Right hindlimb (tissue), 1 donor: Measurements from ENCODE around the gene GABBR2.
"Not testable (repeated sequence)": the region's sequence is repeated elsewhere in the genome, so short reads cannot be mapped to it uniquely, and the experiment has no call there.

Experiments used
- DNase-seq: peaks from one replicate; pipeline ENCODE4 v3.0.0-alpha.2; 2018

Gene GABBR2

DNA sequence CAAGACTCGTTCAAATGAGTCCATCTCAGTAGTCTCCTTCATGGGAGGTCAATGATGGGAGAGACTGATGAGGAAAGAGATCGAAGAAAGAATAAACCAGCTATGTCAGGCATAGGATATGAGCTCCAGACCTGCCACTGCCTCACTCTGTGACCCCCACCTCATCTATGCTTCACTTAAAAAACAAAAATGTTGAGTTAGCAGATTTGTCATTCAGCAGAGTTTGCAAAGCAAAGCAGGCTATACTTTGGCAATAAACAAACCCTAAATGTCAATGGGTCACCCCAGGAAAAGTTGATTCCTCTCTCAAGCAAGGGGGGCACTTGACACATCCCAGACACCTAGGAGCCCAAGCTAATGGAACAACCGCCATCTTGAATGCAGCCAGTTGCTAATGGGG lies 117.0 kb downstream of the GABBR2 start:
- DNase-seq = no peak

DNA sequence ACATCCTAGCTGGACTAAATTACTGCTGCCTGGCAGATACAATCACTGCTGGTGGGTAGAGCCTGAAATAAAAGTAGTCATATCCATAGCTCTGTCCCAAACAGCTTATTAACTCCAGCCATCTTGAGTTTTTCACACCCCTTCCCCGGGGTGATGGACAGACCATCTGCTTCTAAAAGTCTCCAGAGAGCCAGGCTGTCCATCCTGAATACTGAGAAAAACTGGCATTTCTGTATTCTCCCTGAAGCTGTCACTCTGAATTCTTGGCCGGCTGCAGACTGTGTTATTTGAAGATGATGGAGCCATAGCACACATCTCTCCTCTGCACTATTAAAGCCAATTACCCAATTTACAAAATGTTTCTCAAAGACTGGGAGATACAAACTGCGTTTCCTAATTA lies 118.6 kb downstream of the GABBR2 start:
- DNase-seq = no peak

DNA sequence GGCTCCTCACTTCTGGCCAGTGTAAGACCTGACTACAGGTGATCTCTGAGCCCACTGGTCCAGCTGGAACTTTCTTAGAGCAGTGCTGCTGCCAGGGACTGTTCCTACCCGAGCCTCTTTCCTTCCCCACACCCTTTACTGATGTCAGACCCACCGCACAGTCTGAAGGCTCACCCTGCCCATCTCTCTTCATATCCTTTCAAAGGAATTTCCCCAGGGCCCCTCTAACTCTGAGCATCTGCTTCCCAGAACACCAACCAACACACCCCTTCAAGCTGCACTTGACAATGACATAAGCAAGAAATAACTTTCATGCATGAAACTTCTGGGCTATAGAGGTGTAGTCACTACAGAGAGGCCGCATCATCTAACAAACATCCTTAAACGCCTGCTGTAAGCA lies 119.6 kb downstream of the GABBR2 start:
- DNase-seq = no peak

DNA sequence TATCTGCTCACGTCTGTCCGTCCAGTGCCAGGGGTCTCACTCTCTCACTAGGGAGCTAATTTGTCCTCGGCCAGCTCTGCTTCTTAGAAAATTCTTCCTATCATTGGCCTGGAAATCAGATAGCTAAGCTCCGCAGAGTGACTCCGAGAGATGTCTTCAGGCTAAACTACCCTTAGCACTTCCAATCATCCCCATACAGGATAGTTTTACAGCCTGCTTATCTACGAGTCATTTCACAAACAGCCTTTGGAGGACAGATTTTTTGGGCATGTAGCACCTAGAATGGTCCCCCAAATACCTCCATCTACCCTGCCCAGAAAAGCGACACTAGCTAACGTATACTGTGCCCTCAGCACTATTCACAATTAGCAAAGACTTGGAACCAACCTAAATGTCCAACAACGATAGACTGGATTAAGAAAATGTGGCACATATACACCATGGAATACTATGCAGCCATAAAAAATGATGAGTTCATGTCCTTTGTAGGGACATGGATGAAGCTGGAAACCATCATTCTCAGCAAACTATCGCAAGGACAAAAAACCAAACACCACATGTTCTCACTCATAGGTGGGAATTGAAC lies 123.8 kb downstream of the GABBR2 start:
- DNase-seq = not testable (repeated sequence)

DNA sequence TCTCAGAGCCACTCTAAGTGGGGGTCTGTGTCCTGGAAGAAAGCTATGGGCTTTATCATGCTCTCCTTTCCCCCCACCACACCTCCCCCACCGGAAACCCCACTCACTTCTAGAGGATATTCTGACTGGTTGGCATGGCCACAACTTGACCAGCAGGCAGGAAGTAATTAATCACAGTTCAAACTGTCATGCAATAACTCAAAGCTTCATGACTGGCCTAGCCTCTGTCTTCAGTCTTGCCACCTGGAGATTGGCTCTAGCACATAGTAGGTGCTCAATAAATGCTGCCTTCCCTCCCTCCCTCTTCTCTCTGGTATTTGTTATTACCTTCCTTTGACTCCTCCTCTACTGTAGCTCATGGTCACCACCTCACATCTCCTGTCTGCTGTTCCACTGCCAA lies 124.7 kb downstream of the GABBR2 start:
- DNase-seq = no peak

DNA sequence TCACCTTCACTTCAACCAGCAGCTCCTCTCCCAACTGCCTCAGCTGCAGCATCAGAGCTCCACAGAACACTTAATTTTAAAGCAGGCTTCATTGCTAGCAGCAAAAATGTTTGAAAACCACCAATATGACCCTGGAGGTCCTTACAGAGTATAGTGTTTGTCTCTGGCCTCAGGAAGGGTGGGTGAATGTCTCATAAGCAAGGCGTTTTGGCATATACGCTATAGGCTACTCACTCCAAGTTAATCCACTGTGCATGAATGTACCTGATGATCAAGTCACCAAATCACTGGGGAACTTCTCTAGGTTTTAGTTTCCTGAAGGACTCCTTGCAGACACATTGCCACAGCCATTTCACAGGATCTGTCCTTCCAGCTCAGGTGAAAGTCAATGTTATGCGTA lies 125.3 kb downstream of the GABBR2 start:
- no peak for DNase-seq

DNA sequence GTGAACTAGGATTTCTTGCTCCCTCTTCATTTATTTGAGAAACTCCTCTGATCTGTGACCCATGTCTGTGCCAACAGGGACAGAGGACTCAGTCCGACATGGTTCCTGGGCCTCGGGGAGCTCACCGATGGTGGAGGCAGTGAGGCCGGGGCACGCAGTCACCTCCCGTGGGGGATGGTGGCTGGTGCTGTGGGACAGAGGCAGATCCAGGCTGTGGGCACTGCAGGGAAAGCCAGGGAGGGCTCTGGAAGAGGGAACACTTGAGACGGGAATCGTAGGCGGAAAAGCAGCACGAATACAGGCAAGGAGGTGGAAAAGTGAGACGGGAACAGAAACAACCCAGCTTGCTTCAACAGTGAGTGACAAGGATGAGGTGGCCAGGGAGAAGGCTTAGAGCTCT lies 127.8 kb downstream of the GABBR2 start:
- no peak for DNase-seq

DNA sequence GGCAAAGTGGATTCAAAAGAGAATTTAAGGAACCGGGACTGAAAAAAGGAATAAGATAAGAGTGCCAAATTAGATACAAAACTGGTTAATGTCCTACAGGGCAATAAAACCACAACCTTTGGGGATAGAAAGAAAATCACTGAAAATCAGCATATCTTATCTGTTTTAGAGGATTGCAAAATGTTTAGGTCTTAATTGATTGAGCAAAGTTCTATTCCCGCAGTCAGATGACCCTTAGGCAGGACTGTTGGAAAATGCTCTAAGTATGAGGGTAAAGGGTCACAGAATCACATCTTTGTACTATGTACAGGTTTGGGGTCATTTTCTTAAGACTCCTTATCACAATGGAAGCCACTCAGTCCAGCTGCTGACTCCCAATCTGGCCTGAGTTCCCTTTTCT lies 129.0 kb downstream of the GABBR2 start:
- no peak for DNase-seq

DNA sequence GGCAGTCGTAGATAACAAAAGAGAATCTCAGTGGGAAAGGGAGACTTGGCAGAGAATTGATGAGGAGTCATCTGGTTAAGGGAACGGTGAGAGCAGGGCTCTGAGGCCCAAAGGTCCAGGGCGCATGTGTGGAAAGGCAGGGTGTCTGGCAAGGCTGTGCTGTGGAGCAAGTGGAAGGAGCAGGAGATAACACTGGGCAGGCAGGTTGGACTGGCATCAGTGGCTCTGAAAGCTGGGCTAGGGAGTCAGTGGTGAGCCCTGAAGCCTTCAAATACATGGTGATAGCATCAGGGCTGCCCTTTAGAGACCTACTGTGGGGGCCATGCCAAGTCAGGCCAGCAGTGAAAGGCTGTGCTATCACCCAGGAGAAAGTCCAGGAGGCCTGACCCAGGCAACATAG lies 131.3 kb downstream of the GABBR2 start:
- no peak for DNase-seq

DNA sequence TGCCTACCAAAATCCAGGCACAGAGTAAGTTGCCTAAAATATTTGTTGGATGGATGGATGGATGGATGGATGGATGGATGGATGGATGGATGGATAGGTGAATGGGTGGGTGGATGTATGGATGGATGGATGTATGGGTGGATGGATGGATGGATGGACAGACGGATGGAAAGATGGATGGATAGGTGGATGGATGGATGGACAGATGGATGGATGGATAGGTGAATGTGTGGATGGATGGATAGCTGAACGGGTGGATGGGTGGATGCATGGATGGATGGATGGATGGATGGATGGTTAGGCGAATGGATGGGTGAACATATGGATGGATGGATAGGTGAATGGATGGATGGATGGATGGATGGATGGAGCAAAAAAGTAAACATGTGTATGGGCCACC lies 131.9 kb downstream of the GABBR2 start:
- no peak for DNase-seq

DNA sequence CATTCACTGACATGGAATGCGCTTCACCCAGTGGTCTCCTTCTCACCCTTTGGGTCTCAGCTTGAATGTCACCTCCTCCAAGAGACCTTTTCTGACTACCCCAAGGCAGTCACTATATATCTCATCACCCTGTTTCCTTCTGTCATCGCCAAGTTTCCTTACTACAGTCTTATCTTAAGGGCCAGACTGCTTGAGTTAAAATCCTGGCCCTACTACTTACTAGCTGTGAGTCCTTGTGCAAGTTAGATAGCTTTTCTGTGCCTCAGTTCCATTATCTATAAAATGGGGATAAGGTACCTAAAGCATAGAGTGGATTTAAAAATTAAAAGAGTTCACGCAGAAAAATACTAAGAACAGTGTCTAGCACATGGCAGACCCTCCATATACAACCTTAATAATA lies 132.4 kb downstream of the GABBR2 start:
- no peak for DNase-seq

DNA sequence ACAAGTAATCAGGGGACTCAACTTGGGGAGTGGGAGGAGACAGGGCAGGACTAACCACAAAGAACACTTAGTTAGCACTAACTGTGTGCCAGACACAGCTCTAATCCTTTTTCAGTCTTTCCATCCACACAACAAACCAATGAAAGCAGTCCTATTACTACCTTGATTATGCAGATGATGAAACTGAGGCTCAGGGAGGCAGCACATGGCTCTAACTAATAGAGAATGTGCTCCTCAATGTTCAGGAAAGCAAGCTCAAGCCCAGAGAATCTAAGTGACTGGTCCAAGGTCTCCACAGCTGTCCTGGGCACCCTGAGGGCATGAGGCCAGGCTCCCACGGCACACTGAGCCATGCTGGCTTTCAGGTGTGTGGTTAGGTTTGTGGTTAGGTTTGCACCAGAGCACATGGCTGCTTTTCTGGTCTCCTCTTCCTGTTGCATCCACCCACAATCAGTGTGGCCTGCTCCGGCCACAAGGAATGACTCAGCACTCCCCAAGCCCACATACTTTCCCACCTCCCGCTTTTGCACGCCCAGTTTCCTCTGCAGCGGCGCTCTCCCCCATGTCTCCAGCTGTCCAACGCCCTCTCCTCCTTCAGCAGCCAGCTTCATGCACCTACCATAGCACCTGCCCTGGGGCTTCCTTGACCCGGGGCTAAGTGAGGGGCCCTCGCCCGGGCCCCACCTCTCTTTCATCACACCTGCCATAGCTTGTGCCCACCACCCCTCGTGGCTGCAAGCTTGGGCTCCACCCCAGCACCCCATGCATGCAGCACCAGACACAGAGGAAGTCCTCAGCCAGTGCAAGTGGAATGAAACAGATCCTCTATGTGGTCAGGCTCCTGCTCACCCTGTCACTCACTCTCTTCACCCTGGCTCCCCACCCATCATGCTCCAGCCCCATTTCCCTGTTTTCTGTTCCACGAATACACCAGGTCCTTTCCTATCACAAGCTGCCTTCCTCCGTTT lies 133.1 kb downstream of the GABBR2 start:
- DNase-seq = no peak

DNA sequence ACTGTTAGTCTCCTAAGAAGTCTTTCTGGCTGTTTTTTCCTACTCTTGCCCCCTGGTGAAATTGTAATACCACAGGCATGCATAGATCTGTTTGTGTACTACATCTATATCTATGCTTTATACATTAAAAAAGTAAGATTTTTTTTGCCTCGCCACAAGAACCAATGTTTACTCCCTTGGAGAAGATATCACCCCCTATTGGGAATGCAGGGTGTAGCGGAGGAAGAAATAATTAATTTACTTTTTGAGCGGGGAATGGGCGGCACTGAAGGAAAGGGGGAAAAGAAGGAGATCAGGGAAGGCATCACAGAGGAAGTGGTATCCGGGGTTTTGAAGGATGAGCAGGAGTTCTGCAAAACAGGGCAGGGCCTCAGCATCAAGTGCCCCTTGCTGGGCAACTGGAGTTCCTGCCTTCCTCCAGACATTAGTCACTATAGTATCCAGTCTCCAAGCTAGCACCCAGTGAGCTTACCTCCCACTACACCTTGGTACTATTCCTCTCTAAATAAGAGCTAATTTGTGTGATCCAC lies 134.9 kb downstream of the GABBR2 start:
- DNase-seq = no peak

DNA sequence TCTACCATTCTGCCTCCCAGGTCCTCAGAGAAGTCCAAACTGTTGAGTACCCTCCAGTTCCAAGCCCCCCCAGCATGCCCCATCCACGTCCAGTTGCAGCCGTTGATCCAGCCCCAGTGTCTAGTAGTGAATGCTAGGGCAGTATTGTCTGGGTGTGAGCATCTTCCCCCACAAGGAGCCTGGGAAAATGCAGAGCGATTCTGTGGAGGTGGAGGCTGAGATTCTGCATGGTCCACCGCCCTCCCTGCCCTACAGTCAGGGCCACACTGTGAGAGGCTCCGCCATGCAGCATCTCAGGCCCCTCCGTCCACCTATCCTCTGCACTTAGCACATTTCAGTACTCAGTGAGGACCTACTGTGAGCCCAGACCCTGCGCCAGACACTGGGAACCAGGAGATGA lies 135.9 kb downstream of the GABBR2 start:
- DNase-seq = no peak

DNA sequence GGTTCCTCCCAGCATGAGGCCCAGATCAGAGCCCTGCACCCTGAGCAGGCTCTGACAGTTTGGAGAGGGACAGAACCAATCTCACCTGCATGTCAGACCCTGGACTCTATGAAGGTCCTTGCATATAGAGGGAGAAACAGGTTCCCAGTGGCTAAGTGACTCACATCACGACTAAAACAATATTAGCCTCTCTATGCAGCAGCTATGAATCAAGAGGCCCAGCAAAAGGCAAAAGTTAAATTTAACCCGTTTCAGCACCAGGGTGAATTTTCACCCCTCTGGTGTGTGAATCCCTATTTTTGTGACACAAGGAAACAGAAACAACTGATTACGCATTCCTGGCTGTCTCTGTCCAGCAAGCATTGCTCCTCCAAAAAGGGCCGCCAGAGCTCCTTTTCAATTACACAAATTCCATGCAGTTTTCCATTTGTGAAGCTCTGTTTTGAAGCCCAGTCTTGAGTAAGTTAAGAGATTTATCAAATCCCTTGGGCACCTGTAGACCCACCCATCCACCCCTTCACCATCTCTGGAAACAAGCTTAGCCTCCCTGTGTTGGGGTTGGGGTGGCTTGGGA lies 136.6 kb downstream of the GABBR2 start:
- no peak for DNase-seq

DNA sequence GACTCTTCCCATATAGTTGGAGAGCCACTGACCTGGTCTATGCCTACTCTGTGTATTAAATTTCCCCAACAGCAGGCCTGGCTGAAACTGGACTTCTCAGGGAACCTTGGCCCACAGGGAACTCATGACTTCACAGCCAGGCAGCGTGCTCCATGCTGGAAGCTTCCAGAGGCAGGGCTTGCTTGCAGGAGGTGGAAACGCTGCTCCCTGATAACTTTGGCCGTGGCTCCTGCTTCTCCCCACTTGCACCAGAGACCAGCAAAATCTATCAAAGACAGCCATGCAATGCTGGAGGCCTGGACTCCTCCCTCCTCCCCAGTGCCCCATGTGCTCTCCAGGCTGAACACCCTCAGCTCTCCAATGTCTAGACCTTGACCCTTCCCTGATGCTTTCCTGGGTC lies 137.1 kb downstream of the GABBR2 start:
- no peak for DNase-seq

DNA sequence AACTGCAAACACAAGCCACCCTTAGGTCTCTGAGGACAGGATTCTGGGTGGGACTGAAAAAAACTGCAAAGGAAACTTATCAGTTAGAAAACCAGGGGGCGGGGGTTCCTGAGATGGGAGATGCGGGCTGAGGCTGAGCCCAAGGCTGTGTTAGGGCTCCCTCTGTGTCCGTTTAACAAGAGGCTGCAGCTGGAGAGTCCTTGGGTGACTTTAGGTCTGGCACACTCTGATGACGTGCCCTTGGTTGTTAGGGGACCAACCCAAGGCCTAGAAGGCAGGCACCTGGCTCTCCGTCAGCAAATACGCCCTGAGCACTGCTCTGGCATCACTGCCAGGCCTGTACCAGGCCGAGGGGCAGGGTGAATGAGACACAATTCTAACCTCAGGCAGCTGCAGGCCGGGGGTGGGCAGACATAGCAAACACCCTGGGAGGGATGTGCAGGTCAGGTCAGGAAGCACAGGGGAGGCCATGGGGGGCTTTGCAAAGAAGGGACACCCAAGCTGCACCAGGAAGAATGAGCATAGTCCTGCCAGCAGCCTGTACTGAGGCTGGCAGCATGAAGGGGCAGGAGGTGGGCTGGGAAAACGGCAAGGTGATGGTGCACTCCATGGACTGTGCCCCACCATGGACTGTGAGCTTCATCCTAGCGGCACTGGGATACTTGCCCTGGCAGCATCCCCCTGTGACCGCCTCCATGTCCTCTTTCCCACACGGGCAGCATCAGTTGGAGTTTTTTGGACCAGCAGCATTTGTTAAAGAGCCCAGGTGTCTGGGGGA lies 137.9 kb downstream of the GABBR2 start:
- no peak for DNase-seq

DNA sequence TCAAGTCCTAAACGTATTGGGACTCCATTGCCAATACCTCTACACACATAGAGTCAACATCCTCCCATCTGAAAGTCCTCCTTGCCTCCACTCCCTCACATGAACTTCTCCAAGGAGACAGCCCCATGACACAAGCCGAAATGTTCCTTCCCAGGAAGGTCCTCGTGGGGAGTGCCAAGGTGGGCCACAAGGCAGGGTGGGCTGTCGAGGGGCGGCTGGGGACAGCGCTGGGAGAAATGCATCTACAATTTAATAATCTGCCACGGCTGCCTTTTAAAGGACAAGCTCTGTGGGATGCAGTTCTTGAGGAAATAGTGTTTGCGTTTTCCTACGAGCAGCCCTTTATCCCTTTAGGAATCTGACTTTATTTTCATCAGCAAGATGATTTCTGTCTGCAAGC lies 138.7 kb downstream of the GABBR2 start:
- no peak for DNase-seq

DNA sequence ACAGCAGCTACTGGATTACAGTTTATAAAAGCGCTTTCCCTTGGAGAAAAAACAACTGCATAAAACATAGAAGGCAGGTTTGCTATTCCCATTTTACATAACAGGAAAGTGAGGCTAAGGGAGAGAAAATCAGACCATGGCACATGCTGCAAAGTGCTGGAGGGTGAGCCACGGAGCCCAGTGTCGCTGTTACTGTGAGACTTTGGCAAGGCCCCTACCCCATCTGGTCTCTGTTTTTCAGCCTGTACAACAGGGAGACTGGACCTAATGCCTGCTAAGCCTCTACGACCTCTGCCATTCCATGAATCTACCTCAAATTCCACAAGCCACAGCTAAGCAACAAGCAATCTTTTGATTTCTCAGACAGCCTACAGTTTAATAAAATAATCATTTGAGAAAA lies 139.2 kb downstream of the GABBR2 start:
- no peak for DNase-seq

DNA sequence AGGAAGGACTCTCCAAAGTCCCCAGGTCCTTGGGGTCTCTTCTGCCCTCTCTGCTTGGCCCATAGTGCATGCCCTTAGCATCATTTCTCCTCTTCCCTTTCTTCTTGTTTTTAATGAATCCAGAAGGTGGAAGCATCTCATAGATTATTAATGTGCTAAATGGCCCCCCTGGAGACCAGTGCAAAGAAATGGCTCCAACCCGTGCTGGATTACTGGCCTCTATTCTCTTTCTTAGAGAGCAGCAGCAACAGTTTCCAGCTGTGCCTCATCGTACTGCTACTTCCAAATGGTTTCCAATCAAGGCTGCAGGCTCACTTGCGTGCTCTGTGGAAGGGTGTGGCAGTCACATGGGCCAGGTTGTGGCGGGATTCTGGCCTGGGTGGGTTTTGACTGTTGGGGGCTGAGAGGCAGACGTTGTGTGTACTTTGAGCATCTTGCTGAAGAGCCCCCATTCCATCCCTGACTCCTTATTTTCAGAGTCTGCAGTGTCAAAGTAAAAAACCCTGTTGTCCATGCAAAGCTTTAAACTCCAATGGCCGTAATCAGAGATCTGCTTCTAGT lies 139.7 kb downstream of the GABBR2 start:
- DNase-seq = no peak

DNA sequence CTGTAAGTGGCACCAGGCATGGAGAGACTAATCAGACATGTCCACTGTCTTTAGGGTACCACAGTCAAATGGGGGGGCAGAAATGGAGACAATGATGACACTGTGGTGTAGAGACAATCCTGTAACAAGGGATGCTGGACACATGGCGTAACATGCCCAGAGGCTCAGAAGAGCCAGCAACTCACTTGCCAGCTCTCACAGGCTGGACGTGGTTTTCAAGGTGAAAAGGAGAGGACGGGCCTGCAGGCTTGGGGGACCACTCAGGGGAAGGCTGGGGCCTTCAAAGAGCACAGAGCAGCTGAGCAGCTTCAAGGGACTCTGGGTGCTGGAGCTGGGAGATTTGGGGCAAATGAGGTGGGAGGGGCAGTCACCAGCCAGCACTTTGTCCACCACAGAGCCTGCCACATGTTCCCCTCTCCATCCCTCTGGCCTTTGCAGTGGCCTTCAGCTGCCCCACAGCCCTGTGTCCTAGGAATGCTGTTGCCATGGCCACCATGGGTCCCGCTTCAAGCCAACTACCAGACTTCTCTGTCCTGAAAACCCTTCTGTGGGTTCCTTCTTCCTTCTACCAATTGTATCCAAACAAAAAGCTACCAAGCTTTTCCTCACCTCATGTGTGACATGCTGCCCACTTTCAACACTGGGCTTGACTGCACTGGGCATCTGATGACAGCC lies 140.4 kb downstream of the GABBR2 start:
- DNase-seq = no peak

DNA sequence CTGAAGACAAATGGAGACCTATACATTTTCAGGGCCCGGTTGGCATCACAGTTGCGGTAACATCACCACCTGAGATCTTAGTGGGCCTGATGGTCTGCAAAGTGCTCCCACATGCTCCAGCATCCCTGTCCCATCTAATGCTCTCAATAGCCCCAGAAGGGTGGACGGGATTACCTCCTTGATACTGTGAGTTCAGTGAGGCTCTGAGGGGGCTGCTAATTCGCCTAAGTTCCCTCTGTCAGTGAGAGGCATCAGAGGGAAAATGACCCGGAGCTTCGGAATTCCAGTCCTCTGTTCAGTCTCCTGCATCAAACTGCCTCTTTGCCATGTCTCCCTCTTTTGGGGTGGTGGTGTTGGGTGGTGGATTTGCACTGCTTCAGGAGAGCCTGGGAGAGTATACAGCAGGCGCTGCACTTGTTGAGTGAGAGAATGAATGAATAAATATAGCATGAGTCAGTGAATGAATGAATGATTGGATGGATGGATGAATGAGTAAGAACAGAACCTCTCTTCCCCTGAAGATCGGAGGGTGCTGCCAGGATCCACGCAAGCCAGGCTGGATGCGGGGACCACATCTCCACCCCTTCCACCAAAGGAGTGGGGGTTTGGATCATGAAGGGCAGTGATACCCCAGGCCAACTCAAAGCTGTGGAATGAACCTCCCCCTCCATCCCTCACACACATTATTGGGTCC lies 141.0 kb downstream of the GABBR2 start:
- no peak for DNase-seq
